DMS79 treated with DMSO at 0.1 percent for 48 hours (cell line): ENCODE data around the gene COMMD1.
"Not testable (repeated sequence)": the region's sequence is repeated elsewhere in the genome, so short reads cannot be mapped to it uniquely, and the experiment has no call there.

Source experiments
- DNase-seq: peaks from one replicate; lab custom pipeline; 2025; lab: John Stamatoyannopoulos, UW

COMMD1 gene

GRCh38 chr2:61966087-61966727, 60.7 kb downstream of the COMMD1 start:
- no peak for DNase-seq

GRCh38 chr2:61967262-61967661, 61.8 kb downstream of the COMMD1 start:
- DNase-seq: no peak

- DNase-seq: peak; percentile 24
Observed at GRCh38 chr2:61969376-61969775, 63.9 kb downstream of the COMMD1 start.

- DNase-seq: no peak
Observed at GRCh38 chr2:61970807-61971556, 65.5 kb downstream of the COMMD1 start.

- peak; percentile 87 for DNase-seq
Observed at GRCh38 chr2:61978522-61978921, 73.0 kb downstream of the COMMD1 start.

- no peak for DNase-seq
Observed at GRCh38 chr2:61980758-61981157, 75.3 kb downstream of the COMMD1 start.

GRCh38 chr2:61984682-61985081, 79.2 kb downstream of the COMMD1 start:
- no peak for DNase-seq

- DNase-seq: no peak
Observed at GRCh38 chr2:61988462-61989366, 83.2 kb downstream of the COMMD1 start.

- DNase-seq: peak; percentile 38
Observed at GRCh38 chr2:61993422-61994024, 88.0 kb downstream of the COMMD1 start.

- DNase-seq: no peak
Observed at GRCh38 chr2:61994531-61994930, 89.1 kb downstream of the COMMD1 start.

GRCh38 chr2:61995065-61995464, 89.6 kb downstream of the COMMD1 start:
- no peak for DNase-seq

- DNase-seq: no peak
Observed at GRCh38 chr2:61995515-61995914, 90.0 kb downstream of the COMMD1 start.

- no peak for DNase-seq
Observed at GRCh38 chr2:61998426-61998825, 93.0 kb downstream of the COMMD1 start.

- DNase-seq: no peak
Observed at GRCh38 chr2:62000538-62000937, 95.1 kb downstream of the COMMD1 start.

- DNase-seq: no peak
Observed at GRCh38 chr2:62001431-62001830, 96.0 kb downstream of the COMMD1 start.

GRCh38 chr2:62004428-62004827, 99.0 kb downstream of the COMMD1 start:
- DNase-seq: not testable (repeated sequence)

GRCh38 chr2:62007555-62007954, 102.1 kb downstream of the COMMD1 start:
- DNase-seq: no peak

GRCh38 chr2:62010632-62011256, 105.3 kb downstream of the COMMD1 start:
- DNase-seq: no peak

- no peak for DNase-seq
Observed at GRCh38 chr2:62013641-62014040, 108.2 kb downstream of the COMMD1 start.

- DNase-seq: peak; percentile 84
Observed at GRCh38 chr2:62014102-62014501, 108.6 kb downstream of the COMMD1 start.

- DNase-seq: peak; percentile 20
Observed at GRCh38 chr2:62016957-62017356, 111.5 kb downstream of the COMMD1 start.

- DNase-seq: no peak
Observed at GRCh38 chr2:62029910-62030309, 124.4 kb downstream of the COMMD1 start.
